Right ventricle myocardium inferior (tissue), 1 donor: Measurements from ENCODE around the gene PVALEF. TPM values are rescaled to one million over a fixed set of nuclear protein-coding genes. Genes with fewer than 3 reads are reported as not detected.
"Not testable (repeated sequence)": the region's sequence is repeated elsewhere in the genome, so short reads cannot be mapped to it uniquely, and the experiment has no call there.

Source experiments
- ATAC-seq: fragments of 200-7000 bp; cut with Tn5 transposase; one replicate; pipeline ENCODE4 v1.9.1; 2020; ENCODE audit warnings: mild to moderate bottlenecking, moderate library complexity
- DNase-seq: peaks from one replicate; pipeline ENCODE4 v3.0.0; 2021; ENCODE audit errors: missing footprints
- intact Hi-C: fragments of 100-400 bp; cut with DNase I; formaldehyde crosslinking; loops from one replicate; pipeline ENCODE4 v1.11.0; 2022
- microRNA-seq: library from miRNA; unstranded; fragments of <30 nt; microRNA quantifications from one replicate; pipeline ENCODE4 v1.2.0, GENCODE V29; 2020
- total RNA-seq: library from RNA; stranded (reverse); fragmentation: NEBNext Ultra II Directional; extraction: Animal tissue kit (Norgen Biotek cat#: 25700); gene quantifications from one replicate; pipeline ENCODE4 v1.2.1, GENCODE V29; 2021
- donor health status: DM: no; HTN: yes; CAD: no; lungs with severe emphysema.

PVALEF gene
- total RNA-seq, 1 donor from 2014 or later, result not detected

GRCh38 chr17:81221842-81222619 is 56.7 kb downstream of the PVALEF start:
- DNase-seq, result no peak
- ATAC-seq, result no peak
- intact Hi-C loops, result no loop called here

- ATAC-seq (no peak), DNase-seq (no peak)
- intact Hi-C loops, result no loop called here
Measured at GRCh38 chr17:81222620-81222905, 57.3 kb downstream of the PVALEF start.

- ATAC-seq, result peak; percentile 100
- intact Hi-C loops, result no loop called here
Measured at GRCh38 chr17:81222906-81223761, 57.8 kb downstream of the PVALEF start, which contains the start of gene CEP131. CEP131 (minus strand) TSS chr17:81222965; CDS start chr17:81220056, 2,909 bp downstream.

GRCh38 chr17:81223762-81224130 is 58.4 kb downstream of the PVALEF start:
- ATAC-seq, result no peak
- intact Hi-C loops, result no loop called here
- no peak for DNase-seq

More at GRCh38 chr17:81222906-81223761, 57.8 kb downstream of the PVALEF start, which contains the start of gene CEP131:
- peak; percentile 100 for DNase-seq

GRCh38 chr17:81227630-81228029 is 62.3 kb downstream of the PVALEF start:
- ATAC-seq, DNase-seq, intact Hi-C loops: not testable (repeated sequence)

- intact Hi-C loops, result no loop called here
- ATAC-seq (no peak), DNase-seq (no peak)
Measured at GRCh38 chr17:81228420-81228819, 63.1 kb downstream of the PVALEF start.

GRCh38 chr17:81228834-81229665 is 63.7 kb downstream of the PVALEF start:
- ATAC-seq (no peak), DNase-seq (no peak)
- intact Hi-C loops, result no loop called here

GRCh38 chr17:81229666-81229920 is 64.3 kb downstream of the PVALEF start:
- DNase-seq (no peak), ATAC-seq (no peak)
- intact Hi-C loops, result no loop called here

- ATAC-seq, result no peak
- intact Hi-C loops, result no loop called here
- DNase-seq, result no peak
Measured at GRCh38 chr17:81230043-81230820, 64.9 kb downstream of the PVALEF start.

GRCh38 chr17:81231121-81231645 is 65.9 kb downstream of the PVALEF start:
- ATAC-seq (no peak), DNase-seq (peak; percentile 47)
- intact Hi-C loops, result no loop called here

- intact Hi-C loops, result no loop called here
- peak; percentile 61 for DNase-seq
- ATAC-seq, result no peak
Measured at GRCh38 chr17:81231766-81232581, 66.7 kb downstream of the PVALEF start.

Small RNAs within 50 kb of the gene (microRNA-seq; reads per million reads assigned to microRNA genes)
- gene MIR1250 (4.7 reads per million, percentile 10 among the genes with 10 or more reads in this experiment), gene MIR3065 (not detected), gene MIR338 (not detected), gene MIR657 (not detected)

Other genes starting within 250 kb of the PVALEF start
- 19.0 TPM for gene CHMP6, start 173.7 kb upstream of the PVALEF start, total RNA-seq
- 32.1 TPM for gene BAIAP2, start 130.4 kb upstream of the PVALEF start, total RNA-seq
- gene AATK, start 714 bp downstream of the PVALEF start, total RNA-seq, result 10.1 TPM
- 8.9 TPM for gene CEP131, start 57.5 kb downstream of the PVALEF start, total RNA-seq
- 11.1 TPM for gene TEPSIN, start 73.5 kb downstream of the PVALEF start, total RNA-seq
- 58.0 TPM for gene NDUFAF8, start 73.8 kb downstream of the PVALEF start, total RNA-seq
- 44.6 TPM for gene SLC38A10, start 129.8 kb downstream of the PVALEF start, total RNA-seq
- 9.9 TPM for gene BAHCC1, start 229.9 kb downstream of the PVALEF start, total RNA-seq